WTC11 (cell line): Measurements from ENCODE around the gene GGN. TPM values are rescaled to one million over a fixed set of nuclear protein-coding genes. Genes with fewer than 3 reads are reported as not detected.

Experiments
- ESRRA ChIP-seq: sonication (generic); formaldehyde crosslinking; IDR thresholded peaks from 2 replicates; pipeline ENCODE4 v1.8.1; 2022; ENCODE audit warnings: mild to moderate bottlenecking, missing genetic modification reagents, borderline replicate concordance
- ETV6 ChIP-seq: sonication (generic); formaldehyde crosslinking; IDR thresholded peaks from 2 replicates; pipeline ENCODE4 v1.8.1; 2022; ENCODE audit warnings: mild to moderate bottlenecking, missing genetic modification reagents
- JAZF1 ChIP-seq: fragments of 250-450 bp; sonication (Bioruptor Pico); IDR thresholded peaks from 2 replicates; pipeline ENCODE4 v1.9.0; 2021; ENCODE audit warnings: moderate library complexity, mild to moderate bottlenecking, inconsistent platforms
- NFE2L1 ChIP-seq: sonication (generic); formaldehyde crosslinking; IDR thresholded peaks from 2 replicates; pipeline ENCODE4 v1.8.1; 2023; ENCODE audit warnings: missing genetic modification reagents
- OVOL2 ChIP-seq: fragments of 250-450 bp; sonication (Bioruptor Pico); IDR thresholded peaks from 2 replicates; pipeline ENCODE4 v1.9.0; 2021; ENCODE audit warnings: mild to moderate bottlenecking, borderline replicate concordance
- SMAD3 ChIP-seq: sonication (generic); formaldehyde crosslinking; IDR thresholded peaks from 2 replicates; pipeline ENCODE4 v1.8.0; 2022; ENCODE audit warnings: missing genetic modification reagents, mild to moderate bottlenecking, borderline replicate concordance
- SOX15 ChIP-seq: fragments of 250-450 bp; sonication (Bioruptor Pico); IDR thresholded peaks from 2 replicates; pipeline ENCODE4 v1.9.0; 2021; ENCODE audit warnings: mild to moderate bottlenecking
- TEAD1 ChIP-seq: sonication (generic); formaldehyde crosslinking; IDR thresholded peaks from 2 replicates; pipeline ENCODE4 v1.8.0; 2022; ENCODE audit warnings: mild to moderate bottlenecking, missing genetic modification reagents
- TP53 ChIP-seq: sonication (generic); formaldehyde crosslinking; IDR thresholded peaks from 2 replicates; pipeline ENCODE4 v1.8.1; 2023; ENCODE audit warnings: mild to moderate bottlenecking, missing genetic modification reagents
- ZBTB21 ChIP-seq: sonication (generic); formaldehyde crosslinking; IDR thresholded peaks from 2 replicates; pipeline ENCODE4 v1.8.1; 2023; ENCODE audit warnings: mild to moderate bottlenecking, missing genetic modification reagents, borderline replicate concordance
- ZNF232 ChIP-seq: sonication (generic); formaldehyde crosslinking; IDR thresholded peaks from 2 replicates; pipeline ENCODE4 v1.8.0; 2022; ENCODE audit warnings: mild to moderate bottlenecking, missing genetic modification reagents
- ZNF263 ChIP-seq: sonication (generic); formaldehyde crosslinking; IDR thresholded peaks from 2 replicates; pipeline ENCODE4 v1.8.1; 2022; ENCODE audit warnings: low read depth, mild to moderate bottlenecking, moderate library complexity, missing genetic modification reagents
- ZNF317 ChIP-seq: sonication (generic); formaldehyde crosslinking; IDR thresholded peaks from 2 replicates; pipeline ENCODE4 v1.8.1; 2023; ENCODE audit warnings: low read depth, mild to moderate bottlenecking, moderate library complexity, missing genetic modification reagents, borderline replicate concordance
- total RNA-seq: library from RNA; stranded (reverse); gene quantifications from 3 replicates; pipeline ENCODE4 v1.2.3, GENCODE V29; 2021
- TF ChIP-seq, protein P1 (sequence below): sonication (generic); formaldehyde crosslinking; IDR thresholded peaks from 2 replicates; pipeline ENCODE4 v1.8.0; 2023; ENCODE audit warnings: missing genetic modification reagents, mild to moderate bottlenecking, borderline replicate concordance
- TF ChIP-seq, protein P2 (sequence below): fragments of 250-450 bp; sonication (Bioruptor Pico); IDR thresholded peaks from 2 replicates; pipeline ENCODE4 v1.8.0; 2021; ENCODE audit warnings: mild to moderate bottlenecking
- TF ChIP-seq, protein P3 (sequence below): sonication (generic); formaldehyde crosslinking; IDR thresholded peaks from 2 replicates; pipeline ENCODE4 v1.8.0; 2022; ENCODE audit warnings: mild to moderate bottlenecking, missing genetic modification reagents
- TF ChIP-seq, protein P4 (sequence below): sonication (generic); formaldehyde crosslinking; IDR thresholded peaks from 2 replicates; pipeline ENCODE4 v1.8.1; 2023; ENCODE audit warnings: mild to moderate bottlenecking, missing genetic modification reagents, moderate library complexity
- TF ChIP-seq, protein P5 (sequence below): fragments of 250-450 bp; sonication (Bioruptor Pico); conservative IDR thresholded peaks from 2 replicates; pipeline ENCODE4 v1.9.0; 2021; ENCODE audit warnings: mild to moderate bottlenecking
- TF ChIP-seq, protein P6 (sequence below): fragments of 250-450 bp; sonication (Bioruptor Pico); IDR thresholded peaks from 2 replicates; pipeline ENCODE4 v1.9.0; 2021; ENCODE audit warnings: mild to moderate bottlenecking

GGN gene
- total RNA-seq, 1 experiment from 2014 or later: 2.4 TPM

DNA sequence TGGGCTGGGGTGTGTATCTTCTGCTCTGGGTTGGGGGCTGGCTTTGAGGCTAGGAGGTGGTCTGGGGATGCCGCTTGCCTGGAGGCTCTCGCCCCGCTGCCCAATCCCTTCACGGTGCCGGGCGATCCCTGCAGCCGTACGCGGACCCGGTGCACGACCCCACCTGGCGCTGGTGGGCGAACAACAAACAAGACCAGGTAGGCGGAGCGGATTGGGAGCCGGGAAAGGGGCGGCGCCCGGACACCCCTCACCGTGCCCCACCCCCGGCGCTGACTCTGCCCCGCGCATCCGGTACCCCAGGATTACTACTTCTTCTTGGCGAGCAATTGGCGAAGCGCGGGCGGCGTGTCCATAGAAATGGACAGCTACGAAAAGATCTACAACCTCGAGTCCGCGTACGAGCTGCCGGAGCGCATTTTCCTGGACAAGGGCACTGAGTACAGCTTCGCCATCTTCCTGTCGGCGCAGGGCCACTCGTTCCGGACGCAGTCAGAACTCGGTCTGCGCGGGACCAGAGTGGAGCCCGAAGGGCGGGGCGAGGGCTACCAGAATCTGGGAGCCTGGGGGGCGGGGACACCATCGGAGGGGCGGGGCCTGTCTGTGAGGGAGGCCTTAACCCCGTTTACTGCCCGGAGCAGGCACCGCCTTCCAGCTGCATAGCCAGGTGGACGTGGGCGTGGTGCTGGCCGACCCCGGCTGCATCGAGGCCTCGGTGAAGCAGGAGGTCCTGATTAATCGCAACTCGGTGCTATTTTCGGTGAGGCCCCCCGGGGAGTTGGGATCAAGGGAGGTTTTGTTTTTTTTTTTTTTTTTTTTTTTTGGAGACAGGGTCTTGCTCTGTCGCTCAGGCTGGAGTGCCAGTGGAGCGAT, 25.5 kb downstream of the GGN start (continued):
- TF ChIP-seq SMAD3 (CRISPR knock-in tag): no peak
- TF ChIP-seq NFE2L1 (CRISPR knock-in tag): 0 out of 2 replicates have a peak, but pooled peaks have one; percentile 22
- TF ChIP-seq, protein P1, sequence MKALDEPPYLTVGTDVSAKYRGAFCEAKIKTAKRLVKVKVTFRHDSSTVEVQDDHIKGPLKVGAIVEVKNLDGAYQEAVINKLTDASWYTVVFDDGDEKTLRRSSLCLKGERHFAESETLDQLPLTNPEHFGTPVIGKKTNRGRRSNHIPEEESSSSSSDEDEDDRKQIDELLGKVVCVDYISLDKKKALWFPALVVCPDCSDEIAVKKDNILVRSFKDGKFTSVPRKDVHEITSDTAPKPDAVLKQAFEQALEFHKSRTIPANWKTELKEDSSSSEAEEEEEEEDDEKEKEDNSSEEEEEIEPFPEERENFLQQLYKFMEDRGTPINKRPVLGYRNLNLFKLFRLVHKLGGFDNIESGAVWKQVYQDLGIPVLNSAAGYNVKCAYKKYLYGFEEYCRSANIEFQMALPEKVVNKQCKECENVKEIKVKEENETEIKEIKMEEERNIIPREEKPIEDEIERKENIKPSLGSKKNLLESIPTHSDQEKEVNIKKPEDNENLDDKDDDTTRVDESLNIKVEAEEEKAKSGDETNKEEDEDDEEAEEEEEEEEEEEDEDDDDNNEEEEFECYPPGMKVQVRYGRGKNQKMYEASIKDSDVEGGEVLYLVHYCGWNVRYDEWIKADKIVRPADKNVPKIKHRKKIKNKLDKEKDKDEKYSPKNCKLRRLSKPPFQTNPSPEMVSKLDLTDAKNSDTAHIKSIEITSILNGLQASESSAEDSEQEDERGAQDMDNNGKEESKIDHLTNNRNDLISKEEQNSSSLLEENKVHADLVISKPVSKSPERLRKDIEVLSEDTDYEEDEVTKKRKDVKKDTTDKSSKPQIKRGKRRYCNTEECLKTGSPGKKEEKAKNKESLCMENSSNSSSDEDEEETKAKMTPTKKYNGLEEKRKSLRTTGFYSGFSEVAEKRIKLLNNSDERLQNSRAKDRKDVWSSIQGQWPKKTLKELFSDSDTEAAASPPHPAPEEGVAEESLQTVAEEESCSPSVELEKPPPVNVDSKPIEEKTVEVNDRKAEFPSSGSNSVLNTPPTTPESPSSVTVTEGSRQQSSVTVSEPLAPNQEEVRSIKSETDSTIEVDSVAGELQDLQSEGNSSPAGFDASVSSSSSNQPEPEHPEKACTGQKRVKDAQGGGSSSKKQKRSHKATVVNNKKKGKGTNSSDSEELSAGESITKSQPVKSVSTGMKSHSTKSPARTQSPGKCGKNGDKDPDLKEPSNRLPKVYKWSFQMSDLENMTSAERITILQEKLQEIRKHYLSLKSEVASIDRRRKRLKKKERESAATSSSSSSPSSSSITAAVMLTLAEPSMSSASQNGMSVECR (CRISPR knock-in tag): no peak
- TF ChIP-seq ZNF232: 0 out of 2 replicates have a peak, but pooled peaks have one; percentile 16
- no peak for TF ChIP-seq JAZF1 (CRISPR knock-in tag)
- 0 out of 2 replicates have a peak, but pooled peaks have one; percentile 49 for TF ChIP-seq ZBTB21 (CRISPR knock-in tag)
- TF ChIP-seq ZNF263 (CRISPR knock-in tag): no peak
- no peak for TF ChIP-seq SOX15 (CRISPR knock-in tag)
- TF ChIP-seq, protein P2, sequence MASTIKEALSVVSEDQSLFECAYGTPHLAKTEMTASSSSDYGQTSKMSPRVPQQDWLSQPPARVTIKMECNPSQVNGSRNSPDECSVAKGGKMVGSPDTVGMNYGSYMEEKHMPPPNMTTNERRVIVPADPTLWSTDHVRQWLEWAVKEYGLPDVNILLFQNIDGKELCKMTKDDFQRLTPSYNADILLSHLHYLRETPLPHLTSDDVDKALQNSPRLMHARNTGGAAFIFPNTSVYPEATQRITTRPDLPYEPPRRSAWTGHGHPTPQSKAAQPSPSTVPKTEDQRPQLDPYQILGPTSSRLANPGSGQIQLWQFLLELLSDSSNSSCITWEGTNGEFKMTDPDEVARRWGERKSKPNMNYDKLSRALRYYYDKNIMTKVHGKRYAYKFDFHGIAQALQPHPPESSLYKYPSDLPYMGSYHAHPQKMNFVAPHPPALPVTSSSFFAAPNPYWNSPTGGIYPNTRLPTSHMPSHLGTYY: no peak
- TF ChIP-seq ETV6: peak; percentile 49
- TF ChIP-seq, protein P3, sequence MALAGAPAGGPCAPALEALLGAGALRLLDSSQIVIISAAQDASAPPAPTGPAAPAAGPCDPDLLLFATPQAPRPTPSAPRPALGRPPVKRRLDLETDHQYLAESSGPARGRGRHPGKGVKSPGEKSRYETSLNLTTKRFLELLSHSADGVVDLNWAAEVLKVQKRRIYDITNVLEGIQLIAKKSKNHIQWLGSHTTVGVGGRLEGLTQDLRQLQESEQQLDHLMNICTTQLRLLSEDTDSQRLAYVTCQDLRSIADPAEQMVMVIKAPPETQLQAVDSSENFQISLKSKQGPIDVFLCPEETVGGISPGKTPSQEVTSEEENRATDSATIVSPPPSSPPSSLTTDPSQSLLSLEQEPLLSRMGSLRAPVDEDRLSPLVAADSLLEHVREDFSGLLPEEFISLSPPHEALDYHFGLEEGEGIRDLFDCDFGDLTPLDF (CRISPR knock-in tag): no peak
- TF ChIP-seq TP53: no peak
- TF ChIP-seq, protein P4, sequence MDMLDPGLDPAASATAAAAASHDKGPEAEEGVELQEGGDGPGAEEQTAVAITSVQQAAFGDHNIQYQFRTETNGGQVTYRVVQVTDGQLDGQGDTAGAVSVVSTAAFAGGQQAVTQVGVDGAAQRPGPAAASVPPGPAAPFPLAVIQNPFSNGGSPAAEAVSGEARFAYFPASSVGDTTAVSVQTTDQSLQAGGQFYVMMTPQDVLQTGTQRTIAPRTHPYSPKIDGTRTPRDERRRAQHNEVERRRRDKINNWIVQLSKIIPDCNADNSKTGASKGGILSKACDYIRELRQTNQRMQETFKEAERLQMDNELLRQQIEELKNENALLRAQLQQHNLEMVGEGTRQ (CRISPR knock-in tag): no peak
- no peak for TF ChIP-seq ZNF317 (CRISPR knock-in tag)
- TF ChIP-seq OVOL2: no peak
- TF ChIP-seq, protein P5, sequence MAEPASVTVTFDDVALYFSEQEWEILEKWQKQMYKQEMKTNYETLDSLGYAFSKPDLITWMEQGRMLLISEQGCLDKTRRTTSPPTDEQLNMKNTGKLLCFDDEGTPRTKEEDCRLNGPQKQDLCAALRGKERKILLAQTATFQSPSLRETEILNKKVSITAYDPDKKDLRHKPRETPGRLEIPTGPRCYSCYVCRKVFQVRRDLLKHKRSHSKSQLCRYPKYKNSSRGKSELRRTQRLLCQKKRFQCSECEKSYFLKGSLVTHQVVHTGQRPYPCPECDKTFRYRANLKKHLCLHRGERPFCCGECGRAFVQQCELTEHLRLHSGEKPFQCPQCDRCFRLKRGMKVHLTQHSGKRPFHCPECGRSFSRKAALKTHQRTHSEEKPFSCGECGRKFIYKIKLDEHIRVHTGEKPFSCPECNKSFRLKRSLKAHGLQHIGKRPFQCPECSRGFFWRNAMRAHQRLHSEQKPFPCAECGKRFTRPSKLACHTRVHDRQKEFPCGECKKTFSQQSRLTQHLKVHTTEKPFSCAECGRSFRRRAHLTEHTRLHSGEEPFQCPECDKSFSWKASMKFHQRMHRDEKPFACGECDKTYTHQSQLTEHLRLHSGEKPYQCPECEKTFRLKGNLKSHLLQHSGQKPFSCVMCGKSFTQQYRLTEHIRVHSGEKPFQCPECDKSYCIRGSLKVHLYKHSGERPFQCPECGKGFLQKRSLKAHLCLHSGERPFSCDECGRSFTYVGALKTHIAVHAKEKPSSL (CRISPR knock-in tag): no peak
- TF ChIP-seq TEAD1 (CRISPR knock-in tag): no peak
- TF ChIP-seq, protein P6, sequence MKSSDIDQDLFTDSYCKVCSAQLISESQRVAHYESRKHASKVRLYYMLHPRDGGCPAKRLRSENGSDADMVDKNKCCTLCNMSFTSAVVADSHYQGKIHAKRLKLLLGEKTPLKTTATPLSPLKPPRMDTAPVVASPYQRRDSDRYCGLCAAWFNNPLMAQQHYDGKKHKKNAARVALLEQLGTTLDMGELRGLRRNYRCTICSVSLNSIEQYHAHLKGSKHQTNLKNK: no peak
- TF ChIP-seq ESRRA: 0 out of 2 replicates have a peak, but pooled peaks have one; percentile 38
- TF ChIP-seq, all 79 proteins: peak for 11
